T-helper 2 cell treated with Interferon-gamma antibody and Interleukin-4, amounts not matched to agents 100 ng/mL and 5 ng/mL, for 36 hours (primary cell): ENCODE measurements around the gene EARS2. TPM values are rescaled to one million over a fixed set of nuclear protein-coding genes. Genes with fewer than 3 reads are reported as not detected.
"Not testable (repeated sequence)": the region's sequence is repeated elsewhere in the genome, so short reads cannot be mapped to it uniquely, and the experiment has no call there.

Experiments used
- intact Hi-C: fragments of 100-400 bp; cut with micrococcal nuclease; formaldehyde crosslinking; loops from one replicate; pipeline ENCODE4 v1.15.1; 2023
- total RNA-seq: library from RNA; stranded (reverse); gene quantifications from 2 replicates; pipeline ENCODE4 v1.2.3, GENCODE V29; 2022

EARS2 gene
- total RNA-seq, 1 donor from 2014 or later: 19.8 TPM

GRCh38 chr16:23485257-23485614, 71.9 kb downstream of the EARS2 start:
- intact Hi-C loops: no loop called here

DNA sequence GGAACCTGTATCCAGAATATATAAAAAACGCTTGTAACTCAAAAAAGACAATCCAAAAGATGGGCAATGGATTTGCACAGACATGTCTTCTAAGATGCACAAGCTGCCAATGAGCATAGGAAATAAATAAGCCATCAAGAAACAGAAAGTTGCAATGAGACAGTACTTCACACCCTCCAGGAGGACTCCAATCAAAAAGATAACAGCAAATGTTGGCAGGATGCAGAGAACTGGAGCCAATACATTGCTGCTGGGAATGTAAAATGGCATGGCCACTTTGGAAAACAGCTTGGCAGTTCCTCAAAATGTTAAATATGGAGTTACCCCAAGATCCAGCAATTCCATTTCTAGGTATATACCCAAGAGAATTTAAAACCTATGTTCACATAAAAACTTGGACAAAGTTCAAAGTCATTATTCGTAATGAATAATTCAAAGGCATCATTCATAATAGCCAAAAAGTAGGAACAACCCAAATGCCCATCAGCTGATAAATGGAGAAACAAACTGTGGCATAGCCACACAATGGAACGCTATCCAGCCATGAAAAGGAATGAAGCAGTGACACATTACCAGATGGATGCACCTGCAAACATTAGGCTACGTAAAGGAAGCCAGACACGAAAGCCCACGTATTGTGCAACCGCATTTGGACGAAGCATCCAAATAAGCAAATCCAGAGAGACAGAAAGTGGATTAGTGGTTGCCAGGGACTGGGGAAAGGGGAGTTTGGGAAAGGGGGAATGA, 72.5 kb downstream of the EARS2 start:
- intact Hi-C loops: no loop called here

DNA sequence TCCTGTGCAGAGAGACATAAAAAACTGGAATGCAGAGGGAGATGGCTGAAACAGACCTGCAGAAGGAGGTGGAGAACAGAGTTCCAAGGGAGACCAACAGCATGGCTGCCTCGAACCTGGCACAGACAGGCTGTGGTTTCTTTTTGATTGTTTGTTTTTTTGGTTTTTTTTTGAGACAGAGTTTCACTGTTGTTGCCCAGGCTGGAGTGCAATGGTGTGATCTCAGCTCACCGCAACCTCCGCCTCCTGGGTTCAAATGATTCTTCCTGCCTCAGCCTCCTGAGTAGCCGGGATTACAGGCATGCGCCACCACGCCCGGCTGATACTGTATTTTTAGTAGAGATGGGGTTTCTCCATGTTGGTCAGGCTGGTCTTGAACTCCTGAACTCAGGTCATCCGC, 73.7 kb downstream of the EARS2 start:
- intact Hi-C loops: not testable (repeated sequence)

DNA sequence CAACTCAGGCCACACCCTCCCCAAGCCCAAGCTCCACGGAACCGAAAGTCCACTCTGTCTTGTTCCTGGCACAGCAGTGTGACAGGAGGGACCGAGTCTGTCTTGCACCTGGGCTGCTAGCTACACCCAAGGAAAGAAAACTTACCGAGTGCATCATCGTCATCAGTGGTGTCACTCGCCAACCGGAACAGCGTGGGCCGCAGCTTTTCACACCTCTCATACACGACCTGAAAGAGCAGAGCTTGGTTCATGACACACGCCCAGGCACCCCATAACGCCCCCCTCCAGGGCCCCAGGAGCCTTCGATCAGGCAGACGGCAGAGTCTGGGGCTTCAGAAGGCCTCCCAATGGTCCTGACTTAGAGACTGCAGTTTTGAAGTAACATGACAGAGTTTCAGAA, 74.4 kb downstream of the EARS2 start:
- intact Hi-C loops: no loop called here

GRCh38 chr16:23480257-23480656, 76.9 kb downstream of the EARS2 start:
- intact Hi-C loops: no loop called here

- intact Hi-C loops: no loop called here
Measured at GRCh38 chr16:23479138-23479537, 78.0 kb downstream of the EARS2 start.

- intact Hi-C loops: no loop called here
Measured at GRCh38 chr16:23478566-23478965, 78.6 kb downstream of the EARS2 start.

DNA sequence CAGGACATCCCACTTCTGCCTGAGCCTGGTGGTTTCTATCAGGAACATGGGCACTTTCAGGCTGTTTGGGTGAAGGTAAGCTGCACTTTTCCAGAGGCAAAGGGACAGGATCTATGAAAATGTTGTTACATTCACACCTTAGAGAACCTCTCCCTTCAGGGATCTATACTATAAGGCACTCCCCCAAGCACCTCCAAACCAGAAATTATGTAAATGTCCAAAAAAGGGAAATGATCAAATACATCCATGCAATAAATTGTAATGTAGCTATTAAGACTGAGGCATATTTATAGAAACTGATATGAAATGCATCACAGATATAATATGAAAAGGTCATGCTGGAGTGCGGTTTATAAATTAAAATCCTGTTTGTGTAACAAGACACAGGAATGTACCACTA, 80.9 kb downstream of the EARS2 start:
- intact Hi-C loops: no loop called here

Other genes starting within 250 kb of the EARS2 start
- gene COG7, start 104.2 kb downstream of the EARS2 start, total RNA-seq: 19.3 and 20.0 TPM in 2 replicates
- 124 and 126 TPM in 2 replicates for gene GGA2, start 46.9 kb downstream of the EARS2 start, total RNA-seq
- gene UBFD1, start 377 bp upstream of the EARS2 start, total RNA-seq: 42.7 and 45.4 TPM in 2 replicates
- 95.1 and 97.6 TPM in 2 replicates for gene NDUFAB1, start 39.0 kb upstream of the EARS2 start, total RNA-seq
- gene PALB2, start 84.0 kb upstream of the EARS2 start, total RNA-seq: 21.7 and 23.0 TPM in 2 replicates
- gene DCTN5, start 84.1 kb upstream of the EARS2 start, total RNA-seq: 99.9 and 103 TPM in 2 replicates
- gene PLK1, start 121.5 kb upstream of the EARS2 start, total RNA-seq: 88.1 and 91.8 TPM in 2 replicates
- gene ERN2, start 155.9 kb upstream of the EARS2 start, total RNA-seq: not detected in 2 replicates
- not detected in 2 replicates for gene CHP2, start 197.7 kb upstream of the EARS2 start, total RNA-seq